Measurements from ENCODE around the gene ASMTL. TPM values are rescaled to one million over a fixed set of nuclear protein-coding genes. Genes with fewer than 3 reads are reported as not detected.

Gene ASMTL
- total and polyA plus RNA-seq, 2 experiments from 2014 or later: 53.7 to 61.2 TPM

GRCh38 chrX:1403228-1403627 lies 49.5 kb downstream of the ASMTL start (continued):
- TF ChIP-seq REST (IDR thresholded peaks at IDR 0.05; ENCODE audit: unreplicated experiment): no peak
- TF ChIP-seq CREB1 (CRISPR knock-in tag; IDR thresholded peaks at IDR 0.05; ENCODE audit: low read depth): no peak
- TF ChIP-seq STAT1 (IDR thresholded peaks at IDR 0.05; ENCODE audit: unreplicated experiment): no peak
- TF ChIP-seq JUNB (IDR thresholded peaks at IDR 0.05; ENCODE audit: unreplicated experiment): no peak
- no peak for TF ChIP-seq CTCF (conservative IDR thresholded peaks at IDR 0.05; ENCODE audit: low read depth in 2 of 2)
- no peak for TF ChIP-seq POLR2AphosphoS5 (IDR thresholded peaks at IDR 0.05; ENCODE audit: low read depth)
- no peak for TF ChIP-seq ZNF331 (CRISPR knock-in tag; IDR thresholded peaks at IDR 0.05; ENCODE audit: low read depth)
- no peak for TF ChIP-seq ETS1 (IDR thresholded peaks at IDR 0.05)
- no peak for TF ChIP-seq NANOG (IDR thresholded peaks at IDR 0.05; ENCODE audit: borderline replicate concordance)

GRCh38 chrX:1401611-1402430 lies 50.9 kb downstream of the ASMTL start:
- Mint-ChIP-seq H3K27ac (no peak overlapping the region), H3K36me3 (ENCODE audit: low read depth) (peaks cover 40% of the 10 kb centered on the region), H3K4me1 (no peaks in the 10 kb centered on the region), H3K9me3 (no peaks in the 10 kb centered on the region), H3K4me3 (no peak overlapping the region), H3K27me3 (ENCODE audit: insufficient read depth, low read depth, poor library complexity) (peaks cover 6% of the 10 kb centered on the region)
- H3F3A ChIP-seq (replicated peaks; ENCODE audit: low read depth): 0 out of 2 replicates have a peak, but pooled peaks cover 18% of the 10 kb centered on the region
- peaks cover 11% of the 10 kb centered on the region for H4K20me1 ChIP-seq (replicated peaks; ENCODE audit: insufficient read depth)
- H3K79me2 ChIP-seq (replicated peaks; ENCODE audit: insufficient read depth): no peaks in the 10 kb centered on the region
- no peaks in the 10 kb centered on the region for H3K27me3 ChIP-seq (ENCODE audit: insufficient read depth)
- peaks cover 20% of the 10 kb centered on the region for H3K9me2 ChIP-seq (ENCODE audit: insufficient read depth)
- TF ChIP-seq POLR2AphosphoS5 (IDR thresholded peaks at IDR 0.05; ENCODE audit: low read depth) (peak; percentile 19), NANOG (IDR thresholded peaks at IDR 0.05; ENCODE audit: borderline replicate concordance) (no peak)
- H3K4me1 ChIP-seq (ENCODE audit: insufficient read depth): no peaks in the 10 kb centered on the region
- no peak overlapping the region for H3K4me3 ChIP-seq
- DNase-seq (ENCODE audit: low spot score) (no peak), ATAC-seq (peak; percentile 22)
- peaks cover 31% of the 10 kb centered on the region; the same call in 1 of the 2 replicates for H3K36me3 ChIP-seq (ENCODE audit: insufficient read depth)
- 0 out of 2 replicates have a peak overlapping the region, but pooled peaks have one; percentile 26 for H3K27ac ChIP-seq (ENCODE audit: low read depth)
- no peak overlapping the region for H2AFZ ChIP-seq
- no peak overlapping the region for H3K4me2 ChIP-seq

Data from GM23338 (cell line).